Subcutaneous adipose tissue (tissue), 4 donors: ENCODE measurements around the gene GADL1. TPM values are rescaled to one million over a fixed set of nuclear protein-coding genes. Genes with fewer than 3 reads are reported as not detected.

Source experiments
- total RNA-seq, 4 donors: library from RNA; depleted of rRNA; stranded (reverse); fragments of >200 nt; gene quantifications; one replicate each; pipeline ENCODE4 v1.1.0, GENCODE V29; 2016
- TF ChIP-seq, protein P1 (sequence below): fragments of 450-650 bp; IDR thresholded peaks from one replicate; pipeline ENCODE4 v1.5.1; 2016; ENCODE audit warnings: low read depth, mild to moderate bottlenecking, control low read depth, antibody characterized with exemption, moderate library complexity

GADL1 gene
- total RNA-seq, 4 donors from 2014 or later = not detected

DNA sequence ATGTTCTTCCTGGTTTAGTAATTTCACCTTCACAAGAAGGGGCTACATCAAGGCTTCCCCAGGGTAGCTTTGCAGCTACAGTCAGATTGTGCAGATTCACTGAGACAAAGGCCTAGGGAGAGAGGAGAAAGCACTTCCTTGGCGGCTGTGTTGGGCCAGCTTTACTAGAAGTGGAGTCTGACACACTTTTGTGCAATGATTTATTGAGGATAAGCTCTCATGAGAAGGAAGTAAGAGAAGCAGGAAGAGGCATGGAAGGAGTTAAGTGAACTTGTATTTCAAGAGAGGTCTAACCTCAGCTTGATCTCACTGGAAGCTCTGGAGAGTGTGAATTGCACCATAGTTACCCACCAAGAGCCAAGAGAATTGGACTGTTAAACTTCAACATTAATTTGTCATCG is 209.2 kb downstream of the GADL1 start:
- TF ChIP-seq, protein P1, sequence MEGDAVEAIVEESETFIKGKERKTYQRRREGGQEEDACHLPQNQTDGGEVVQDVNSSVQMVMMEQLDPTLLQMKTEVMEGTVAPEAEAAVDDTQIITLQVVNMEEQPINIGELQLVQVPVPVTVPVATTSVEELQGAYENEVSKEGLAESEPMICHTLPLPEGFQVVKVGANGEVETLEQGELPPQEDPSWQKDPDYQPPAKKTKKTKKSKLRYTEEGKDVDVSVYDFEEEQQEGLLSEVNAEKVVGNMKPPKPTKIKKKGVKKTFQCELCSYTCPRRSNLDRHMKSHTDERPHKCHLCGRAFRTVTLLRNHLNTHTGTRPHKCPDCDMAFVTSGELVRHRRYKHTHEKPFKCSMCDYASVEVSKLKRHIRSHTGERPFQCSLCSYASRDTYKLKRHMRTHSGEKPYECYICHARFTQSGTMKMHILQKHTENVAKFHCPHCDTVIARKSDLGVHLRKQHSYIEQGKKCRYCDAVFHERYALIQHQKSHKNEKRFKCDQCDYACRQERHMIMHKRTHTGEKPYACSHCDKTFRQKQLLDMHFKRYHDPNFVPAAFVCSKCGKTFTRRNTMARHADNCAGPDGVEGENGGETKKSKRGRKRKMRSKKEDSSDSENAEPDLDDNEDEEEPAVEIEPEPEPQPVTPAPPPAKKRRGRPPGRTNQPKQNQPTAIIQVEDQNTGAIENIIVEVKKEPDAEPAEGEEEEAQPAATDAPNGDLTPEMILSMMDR = no peak

- TF ChIP-seq, protein P1 = no peak
These were observed 210.1 kb downstream of the GADL1 start for GRCh38 chr3:30684356-30684755.

DNA sequence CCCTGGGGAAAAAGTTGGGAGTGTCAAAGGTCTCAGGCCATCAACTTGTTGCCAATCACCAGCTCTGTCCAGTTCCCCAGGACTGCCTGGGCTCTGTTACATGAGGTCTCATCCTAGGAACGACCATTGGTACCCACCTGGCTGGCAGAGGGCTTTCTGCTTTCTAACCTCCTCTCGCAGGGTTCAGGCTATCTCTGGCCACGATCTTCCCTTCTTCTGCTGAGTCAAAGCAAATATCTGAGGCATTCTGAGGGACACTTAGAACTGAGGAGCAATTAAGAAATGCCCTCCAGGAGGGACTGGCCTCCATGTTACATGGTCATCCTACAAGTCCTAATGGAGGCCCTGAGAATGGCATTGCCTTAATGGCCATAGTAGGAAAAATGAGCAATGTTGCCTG is 210.7 kb downstream of the GADL1 start:
- TF ChIP-seq, protein P1 = no peak

DNA sequence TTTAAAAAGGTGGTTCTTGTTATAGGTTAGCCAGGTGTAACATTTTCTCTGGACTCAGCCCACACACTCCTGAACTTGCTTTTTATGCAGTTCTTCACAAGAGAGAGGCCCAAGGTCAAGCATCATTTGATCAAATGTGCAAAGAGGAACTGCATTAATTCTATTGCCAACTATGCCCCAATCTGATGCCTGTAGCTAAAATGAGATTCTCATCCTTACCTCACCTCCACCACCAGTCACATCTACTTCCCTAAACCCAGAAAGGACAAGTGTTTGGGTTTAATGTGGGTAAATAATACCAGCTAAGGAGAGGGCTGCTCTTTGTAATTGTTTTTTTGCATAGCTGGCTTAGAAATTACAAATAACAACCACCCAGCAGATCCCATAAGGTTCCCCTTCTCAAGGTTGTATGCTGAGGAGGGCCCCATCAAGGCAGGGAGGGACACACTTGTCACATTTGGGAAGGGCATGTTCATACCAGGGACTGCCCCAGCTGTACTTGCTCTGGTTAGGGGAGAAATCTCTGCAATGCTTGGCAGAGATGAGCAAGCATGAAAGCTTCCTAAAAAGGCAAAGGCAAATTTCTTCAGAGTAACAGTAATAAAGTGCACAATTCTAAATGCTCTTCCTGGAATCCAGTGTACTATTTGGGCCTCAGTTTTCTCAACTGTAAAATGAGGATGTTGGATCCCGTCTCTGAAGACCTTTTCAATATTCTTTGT is 211.9 kb downstream of the GADL1 start:
- TF ChIP-seq, protein P1 = no peak

DNA sequence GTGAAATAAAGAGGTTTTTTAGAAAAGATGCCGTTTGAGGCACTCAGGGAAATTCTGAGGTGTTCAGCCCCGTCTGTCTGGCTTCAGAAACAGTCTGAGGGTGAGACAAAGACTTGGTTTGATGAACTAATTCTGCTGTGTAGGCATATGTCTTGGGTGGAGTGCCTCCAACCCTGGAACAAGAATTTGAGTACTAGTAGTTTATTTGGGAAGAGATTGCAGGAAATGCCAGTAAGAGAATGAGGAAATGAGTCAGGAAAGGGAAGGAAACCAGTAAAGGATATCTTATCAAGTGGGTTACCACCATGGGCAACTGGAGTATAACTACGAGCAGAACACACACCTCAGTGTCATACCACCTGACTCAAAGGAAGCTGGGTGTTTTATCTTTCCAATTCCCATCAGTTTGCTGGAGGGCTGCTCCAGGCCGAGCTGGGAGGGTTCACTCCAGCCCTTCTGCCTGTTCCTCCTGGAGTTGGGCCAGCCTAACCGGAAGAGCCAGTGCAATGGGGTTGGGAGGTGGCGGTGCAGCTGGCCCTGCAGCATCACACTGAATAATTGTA is 212.7 kb downstream of the GADL1 start:
- TF ChIP-seq, protein P1 = no peak

GRCh38 chr3:30680789-30681648 is 213.4 kb downstream of the GADL1 start:
- TF ChIP-seq, protein P1 = no peak

- TF ChIP-seq, protein P1 = no peak
These were observed 215.4 kb downstream of the GADL1 start for GRCh38 chr3:30679045-30679444.
